ENCODE measurements around the gene THSD1. TPM values are rescaled to one million over a fixed set of nuclear protein-coding genes. Genes with fewer than 3 reads are reported as not detected.
A peak's percentile ranks its signal among the peaks of the same experiment; 100 is the strongest.

Gene THSD1
- polyA plus RNA-seq, 1 donor (not counting 4 experiments of a cell fraction or from before 2014, with no cell fraction given), result 9.2 TPM

DNA sequence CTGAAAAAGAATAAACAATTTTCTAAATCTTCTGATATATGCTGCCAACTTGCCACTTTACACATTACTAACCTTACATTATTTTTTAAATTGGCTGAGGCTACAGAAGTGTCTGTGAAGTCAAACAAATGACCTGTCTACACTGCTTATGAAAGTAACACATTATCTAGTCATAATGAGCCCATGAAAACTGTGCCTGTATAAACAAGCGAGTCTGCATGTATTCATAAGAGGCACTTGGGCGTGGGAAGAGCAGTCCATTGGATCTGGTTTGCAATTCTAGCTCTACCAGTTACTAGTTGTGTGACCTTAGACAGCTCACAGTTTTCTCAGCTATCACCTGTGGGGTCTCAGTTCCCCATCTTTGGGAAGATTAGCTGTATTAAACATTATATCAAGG lies 41.4 kb upstream of the THSD1 start:
- peak overlapping the region in 2 of 3 experiments; percentile 6 to 12 for H3K4me3 ChIP-seq (ENCODE audit: control insufficient read depth in 2 of 3, extremely low read depth in 1 of 3, insufficient read depth in 2 of 3, low read depth in 1 of 3, low read length in 3 of 3)
- TF ChIP-seq, protein P1, sequence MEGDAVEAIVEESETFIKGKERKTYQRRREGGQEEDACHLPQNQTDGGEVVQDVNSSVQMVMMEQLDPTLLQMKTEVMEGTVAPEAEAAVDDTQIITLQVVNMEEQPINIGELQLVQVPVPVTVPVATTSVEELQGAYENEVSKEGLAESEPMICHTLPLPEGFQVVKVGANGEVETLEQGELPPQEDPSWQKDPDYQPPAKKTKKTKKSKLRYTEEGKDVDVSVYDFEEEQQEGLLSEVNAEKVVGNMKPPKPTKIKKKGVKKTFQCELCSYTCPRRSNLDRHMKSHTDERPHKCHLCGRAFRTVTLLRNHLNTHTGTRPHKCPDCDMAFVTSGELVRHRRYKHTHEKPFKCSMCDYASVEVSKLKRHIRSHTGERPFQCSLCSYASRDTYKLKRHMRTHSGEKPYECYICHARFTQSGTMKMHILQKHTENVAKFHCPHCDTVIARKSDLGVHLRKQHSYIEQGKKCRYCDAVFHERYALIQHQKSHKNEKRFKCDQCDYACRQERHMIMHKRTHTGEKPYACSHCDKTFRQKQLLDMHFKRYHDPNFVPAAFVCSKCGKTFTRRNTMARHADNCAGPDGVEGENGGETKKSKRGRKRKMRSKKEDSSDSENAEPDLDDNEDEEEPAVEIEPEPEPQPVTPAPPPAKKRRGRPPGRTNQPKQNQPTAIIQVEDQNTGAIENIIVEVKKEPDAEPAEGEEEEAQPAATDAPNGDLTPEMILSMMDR (optimal IDR thresholded peaks at IDR 0.05 in 1 of 3, IDR thresholded peaks at IDR 0.05 in 1 of 3, conservative IDR thresholded peaks at IDR 0.05 in 1 of 3; ENCODE audit: extremely low read depth in 1 of 3, insufficient read depth in 2 of 3, low read length in 3 of 3), result no peak
- TF ChIP-seq EZH2 (IDR thresholded peaks at IDR 0.05; ENCODE audit: low read length), result no peak
- H4K20me1 ChIP-seq (ENCODE audit: control insufficient read depth, extremely low read depth, insufficient read depth, low read length), result no peaks in the 10 kb centered on the region
- H3K9me3 ChIP-seq (ENCODE audit: control insufficient read depth, low read depth, low read length), result no peaks in the 10 kb centered on the region
- H3K9me1 ChIP-seq (ENCODE audit: control insufficient read depth, extremely low read depth, insufficient read depth, low read length), result no peaks in the 10 kb centered on the region
- H3K9ac ChIP-seq (ENCODE audit: control insufficient read depth, extremely low read depth, insufficient read depth, low read length), result peak overlapping the region; percentile 20
- H3K4me2 ChIP-seq (ENCODE audit: control insufficient read depth, extremely low read depth, insufficient read depth, low read depth, low read length), result peak overlapping the region; percentile 85
- H2AFZ ChIP-seq (ENCODE audit: control insufficient read depth, low read length), result no peak overlapping the region
- H3K79me2 ChIP-seq (ENCODE audit: control insufficient read depth, insufficient read depth, low read length), result peaks cover 58% of the 10 kb centered on the region
- peaks cover 2 to 3% of the 10 kb centered on the region in 2 experiments for H3K36me3 ChIP-seq (ENCODE audit: control insufficient read depth in 2 of 2, extremely low read depth in 1 of 2, insufficient read depth in 2 of 2, low read length in 2 of 2)
- dilution Hi-C loops (cut with MboI; ENCODE audit: extremely low pct_ligation_motif_present, low sequenced_read_pairs), result no loop called here
- no peak for DNase-seq (ENCODE audit: low read depth, low spot score)
- peak; percentile 52 for FAIRE-seq
- no peaks in the 10 kb centered on the region for H3K27me3 ChIP-seq (ENCODE audit: control insufficient read depth, extremely low read depth, insufficient read depth, low read length)
- H3K4me1 ChIP-seq (ENCODE audit: control insufficient read depth, extremely low read depth, insufficient read depth, low read length), result peaks cover 29% of the 10 kb centered on the region
- H3K27ac ChIP-seq (ENCODE audit: control insufficient read depth, insufficient read depth, low read length), result peak overlapping the region; percentile 60

DNA sequence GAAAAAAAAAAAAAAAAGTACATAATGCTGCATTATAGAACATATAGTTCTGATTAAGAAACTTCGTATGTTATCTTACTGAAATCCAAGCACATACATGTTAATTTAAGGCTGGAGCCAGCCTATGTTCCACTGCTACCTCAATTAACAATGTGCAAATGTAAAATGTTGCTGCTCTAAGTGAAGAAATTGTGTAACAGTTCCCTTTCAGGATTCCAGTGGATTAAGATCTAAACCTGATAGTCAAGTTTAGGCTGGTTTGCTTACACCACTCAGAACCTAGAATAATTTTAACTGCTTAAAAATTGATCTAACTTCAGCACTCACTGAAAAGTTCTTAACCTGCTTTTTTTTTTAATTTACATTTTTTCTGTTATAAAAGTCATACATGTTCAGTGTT lies 40.3 kb upstream of the THSD1 start:
- H3K9ac ChIP-seq (ENCODE audit: control insufficient read depth, extremely low read depth, insufficient read depth, low read length), result no peak overlapping the region
- H4K20me1 ChIP-seq (ENCODE audit: control insufficient read depth, extremely low read depth, insufficient read depth, low read length), result no peaks in the 10 kb centered on the region
- no peaks in the 10 kb centered on the region for H3K9me3 ChIP-seq (ENCODE audit: control insufficient read depth, low read depth, low read length)
- dilution Hi-C loops (cut with MboI; ENCODE audit: extremely low pct_ligation_motif_present, low sequenced_read_pairs), result no loop called here
- FAIRE-seq (peak; percentile 9), DNase-seq (ENCODE audit: low read depth, low spot score) (no peak)
- TF ChIP-seq, protein P1 (optimal IDR thresholded peaks at IDR 0.05 in 1 of 3, IDR thresholded peaks at IDR 0.05 in 1 of 3, conservative IDR thresholded peaks at IDR 0.05 in 1 of 3; ENCODE audit: extremely low read depth in 1 of 3, insufficient read depth in 2 of 3, low read length in 3 of 3), result no peak
- no peak for TF ChIP-seq EZH2 (IDR thresholded peaks at IDR 0.05; ENCODE audit: low read length)
- peak overlapping the region in 1 of 3 experiments; percentile 12 for H3K4me3 ChIP-seq (ENCODE audit: control insufficient read depth in 2 of 3, extremely low read depth in 1 of 3, insufficient read depth in 2 of 3, low read depth in 1 of 3, low read length in 3 of 3)
- no peaks in the 10 kb centered on the region for H3K27me3 ChIP-seq (ENCODE audit: control insufficient read depth, extremely low read depth, insufficient read depth, low read length)
- H3K9me1 ChIP-seq (ENCODE audit: control insufficient read depth, extremely low read depth, insufficient read depth, low read length), result no peaks in the 10 kb centered on the region
- H2AFZ ChIP-seq (ENCODE audit: control insufficient read depth, low read length), result no peak overlapping the region
- peak overlapping the region; percentile 17 for H3K27ac ChIP-seq (ENCODE audit: control insufficient read depth, insufficient read depth, low read length)
- peaks cover 2 to 10% of the 10 kb centered on the region in 2 experiments for H3K36me3 ChIP-seq (ENCODE audit: control insufficient read depth in 2 of 2, extremely low read depth in 1 of 2, insufficient read depth in 2 of 2, low read length in 2 of 2)
- H3K79me2 ChIP-seq (ENCODE audit: control insufficient read depth, insufficient read depth, low read length), result peaks cover 58% of the 10 kb centered on the region
- H3K4me2 ChIP-seq (ENCODE audit: control insufficient read depth, extremely low read depth, insufficient read depth, low read depth, low read length), result peak overlapping the region; percentile 18
- H3K4me1 ChIP-seq (ENCODE audit: control insufficient read depth, extremely low read depth, insufficient read depth, low read length), result peaks cover 29% of the 10 kb centered on the region
